AG09309 (cell line): Measurements from ENCODE around the gene EHBP1L1.

Experiments used
- DNase-seq: peaks from one replicate; pipeline ENCODE4 v3.0.0-alpha.2; 2010; ENCODE audit warnings: low read depth
- H3K4me3 ChIP-seq: 2 replicates; pipeline ENCODE4 v1.5.1; 2011; ENCODE audit warnings: mild to moderate bottlenecking, low read depth, low read length, moderate library complexity; ENCODE audit not compliant: control insufficient read depth
- TF ChIP-seq, protein P1 (sequence below): IDR thresholded peaks from 2 replicates; pipeline ENCODE4 v1.5.1; 2011; ENCODE audit warnings: mild to moderate bottlenecking, low read depth, low read length, inconsistent platforms; ENCODE audit not compliant: insufficient read depth, control insufficient read depth; ENCODE audit errors: missing control alignments

Gene EHBP1L1

GRCh38 chr11:65612691-65613090, 36.8 kb downstream of the EHBP1L1 start:
- peak overlapping the region; percentile 76 for H3K4me3 ChIP-seq
- TF ChIP-seq, protein P1, sequence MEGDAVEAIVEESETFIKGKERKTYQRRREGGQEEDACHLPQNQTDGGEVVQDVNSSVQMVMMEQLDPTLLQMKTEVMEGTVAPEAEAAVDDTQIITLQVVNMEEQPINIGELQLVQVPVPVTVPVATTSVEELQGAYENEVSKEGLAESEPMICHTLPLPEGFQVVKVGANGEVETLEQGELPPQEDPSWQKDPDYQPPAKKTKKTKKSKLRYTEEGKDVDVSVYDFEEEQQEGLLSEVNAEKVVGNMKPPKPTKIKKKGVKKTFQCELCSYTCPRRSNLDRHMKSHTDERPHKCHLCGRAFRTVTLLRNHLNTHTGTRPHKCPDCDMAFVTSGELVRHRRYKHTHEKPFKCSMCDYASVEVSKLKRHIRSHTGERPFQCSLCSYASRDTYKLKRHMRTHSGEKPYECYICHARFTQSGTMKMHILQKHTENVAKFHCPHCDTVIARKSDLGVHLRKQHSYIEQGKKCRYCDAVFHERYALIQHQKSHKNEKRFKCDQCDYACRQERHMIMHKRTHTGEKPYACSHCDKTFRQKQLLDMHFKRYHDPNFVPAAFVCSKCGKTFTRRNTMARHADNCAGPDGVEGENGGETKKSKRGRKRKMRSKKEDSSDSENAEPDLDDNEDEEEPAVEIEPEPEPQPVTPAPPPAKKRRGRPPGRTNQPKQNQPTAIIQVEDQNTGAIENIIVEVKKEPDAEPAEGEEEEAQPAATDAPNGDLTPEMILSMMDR: no peak
- DNase-seq: no peak

GRCh38 chr11:65613091-65613928, 37.5 kb downstream of the EHBP1L1 start:
- TF ChIP-seq, protein P1: no peak
- no peak for DNase-seq
- peak overlapping the region; percentile 76 for H3K4me3 ChIP-seq

GRCh38 chr11:65615229-65615949, 39.5 kb downstream of the EHBP1L1 start, which contains the start of gene PCNX3:
PCNX3 (plus strand) TSS chr11:65615776; CDS start chr11:65616312, 536 bp downstream.
- H3K4me3 ChIP-seq: peak within 1 kb of the TSS; percentile 85
- TF ChIP-seq, protein P1: no peak

GRCh38 chr11:65615950-65616574, 40.2 kb downstream of the EHBP1L1 start:
- TF ChIP-seq, protein P1: no peak
- H3K4me3 ChIP-seq: peak overlapping the region; percentile 85
- DNase-seq: no peak

More at GRCh38 chr11:65615229-65615949, 39.5 kb downstream of the EHBP1L1 start, which contains the start of gene PCNX3:
- peak; percentile 100 for DNase-seq

GRCh38 chr11:65616575-65617001, 40.7 kb downstream of the EHBP1L1 start:
- peak overlapping the region; percentile 85 for H3K4me3 ChIP-seq
- DNase-seq: no peak
- TF ChIP-seq, protein P1: no peak

- TF ChIP-seq, protein P1: no peak
- no peak for DNase-seq
- H3K4me3 ChIP-seq: peak overlapping the region; percentile 85
These were observed 41.4 kb downstream of the EHBP1L1 start for GRCh38 chr11:65617136-65617850.
